IMR-90 (cell line): ENCODE measurements around the gene FAHD2A. TPM values are rescaled to one million over a fixed set of nuclear protein-coding genes. Genes with fewer than 3 reads are reported as not detected.

Source experiments
- ATAC-seq: fragments of 200-7000 bp; cut with Tn5 transposase; 2 replicates; pipeline ENCODE4 v1.9.1; 2020; ENCODE audit warnings: low read depth, mild to moderate bottlenecking, moderate library complexity
- BruUV-seq: library from RNA; stranded (reverse); fragments of 400-500 nt; replicated peaks from 2 replicates; lab custom pipeline; 2021; lab: Mats Ljungman, UMichigan
- CTCF ChIA-PET: fragments of 300-600 bp; formaldehyde crosslinking; extraction: SDS; loops from one replicate; lab custom pipeline; 2021; ENCODE audit warnings: antibody characterized with exemption; lab: Yijun Ruan, JAX
- POLR2A ChIA-PET: fragments of 300-600 bp; sonication (Branson Sonifier 250); formaldehyde crosslinking; loops from one replicate; lab custom pipeline; 2022; ENCODE audit warnings: antibody characterized with exemption; ENCODE audit not compliant: unreplicated experiment; lab: Charles Lee
- DNase-seq: peaks from one replicate; pipeline ENCODE4 v3.0.0; 2013
- H2AFZ ChIP-seq: replicated peaks from 2 replicates; pipeline ENCODE3; 2013; ENCODE audit warnings: low read length, mild to moderate bottlenecking; ENCODE audit not compliant: poor library complexity
- H2AK5ac ChIP-seq: 2 replicates; pipeline ENCODE4 v1.6.1; 2013; ENCODE audit warnings: low read depth, low read length, inconsistent platforms
- H2AK9ac ChIP-seq: replicated peaks from 2 replicates; pipeline ENCODE3; 2013; ENCODE audit warnings: mild to moderate bottlenecking, low read depth, low read length, moderate library complexity; ENCODE audit not compliant: poor library complexity
- H2BK120ac ChIP-seq: 2 replicates; pipeline ENCODE4 v1.6.1; 2013; ENCODE audit warnings: low read depth, low read length, inconsistent platforms
- H2BK15ac ChIP-seq: 3 replicates; pipeline ENCODE4 v1.6.1; 2013; ENCODE audit warnings: low read depth, low read length, inconsistent platforms
- H2BK20ac ChIP-seq: 2 replicates; pipeline ENCODE4 v1.6.1; 2013; ENCODE audit warnings: low read depth, mild to moderate bottlenecking, inconsistent platforms, low read length, moderate library complexity
- H2BK5ac ChIP-seq: 2 replicates; pipeline ENCODE4 v1.6.1; 2013; ENCODE audit warnings: mild to moderate bottlenecking, low read depth, low read length, inconsistent platforms; ENCODE audit not compliant: poor library complexity, severe bottlenecking
- H3K14ac ChIP-seq: replicated peaks from 2 replicates; pipeline ENCODE4 v1.6.1; 2013; ENCODE audit warnings: low read depth, low read length, inconsistent platforms
- H3K18ac ChIP-seq: 2 replicates; pipeline ENCODE4 v1.6.1; 2013; ENCODE audit warnings: low read depth, low read length, control low read depth
- H3K23ac ChIP-seq: 2 replicates; pipeline ENCODE4 v1.6.1; 2013; ENCODE audit warnings: low read depth, low read length, inconsistent platforms
- H3K27ac ChIP-seq: 2 replicates; pipeline ENCODE4 v1.5.1; 2013; ENCODE audit warnings: mild to moderate bottlenecking, control low read depth, low read length; ENCODE audit not compliant: insufficient read depth
- H3K27me3 ChIP-seq: 2 replicates; pipeline ENCODE4 v1.6.1; 2013; ENCODE audit warnings: low read length; ENCODE audit not compliant: control insufficient read depth, insufficient read depth
- H3K36me3 ChIP-seq: 2 replicates; pipeline ENCODE4 v1.6.1; 2013; ENCODE audit warnings: low read length, mixed read lengths; ENCODE audit not compliant: control insufficient read depth, insufficient read depth
- H3K4ac ChIP-seq: 2 replicates; pipeline ENCODE4 v1.6.1; 2013; ENCODE audit warnings: low read depth, low read length, inconsistent platforms
- H3K4me1 ChIP-seq: 2 replicates; pipeline ENCODE4 v1.6.1; 2013; ENCODE audit warnings: low read length, mixed read lengths; ENCODE audit not compliant: control insufficient read depth, insufficient read depth
- H3K4me2 ChIP-seq: 2 replicates; pipeline ENCODE4 v1.6.1; 2013; ENCODE audit warnings: low read depth, mild to moderate bottlenecking, control low read depth, low read length, moderate library complexity
- H3K4me3 ChIP-seq: 2 replicates; pipeline ENCODE4 v1.5.1; 2013; ENCODE audit warnings: low read depth, mild to moderate bottlenecking, control low read depth, low read length, moderate library complexity; ENCODE audit not compliant: insufficient read depth
- H3K56ac ChIP-seq: 2 replicates; pipeline ENCODE4 v1.6.1; 2013; ENCODE audit warnings: low read length, inconsistent platforms; ENCODE audit not compliant: insufficient read depth; ENCODE audit errors: extremely low read depth
- H3K79me1 ChIP-seq, 2 experiments: 2 replicates each; pipeline ENCODE4 v1.6.1; 2013; ENCODE audit warnings: low read length in 2 of 2, inconsistent platforms in 1 of 2, low read depth in 1 of 2
- H3K9ac ChIP-seq: 2 replicates; pipeline ENCODE4 v1.6.1; 2013; ENCODE audit warnings: low read depth, low read length, control low read depth
- H3K9me1 ChIP-seq: 2 replicates; pipeline ENCODE4 v1.6.1; 2013; ENCODE audit warnings: low read length, inconsistent platforms; ENCODE audit not compliant: insufficient read depth
- H3K9me3 ChIP-seq: 2 replicates; pipeline ENCODE4 v1.6.1; 2013; ENCODE audit warnings: low read length; ENCODE audit not compliant: control insufficient read depth, insufficient read depth
- H4K20me1 ChIP-seq: 2 replicates; pipeline ENCODE4 v1.6.1; 2013; ENCODE audit warnings: low read length, inconsistent platforms; ENCODE audit not compliant: insufficient read depth
- H4K5ac ChIP-seq: 2 replicates; pipeline ENCODE4 v1.6.1; 2013; ENCODE audit warnings: mild to moderate bottlenecking, low read depth, low read length, control low read depth
- H4K8ac ChIP-seq, 2 experiments: 2 replicates each; pipeline ENCODE4 v1.6.1; 2013; ENCODE audit warnings: low read depth in 2 of 2, low read length in 2 of 2, control low read depth in 1 of 2, inconsistent platforms in 1 of 2
- H4K91ac ChIP-seq: 2 replicates; pipeline ENCODE4 v1.6.1; 2013; ENCODE audit warnings: low read depth, low read length, inconsistent platforms; ENCODE audit not compliant: insufficient read depth
- CTCF ChIP-seq: conservative IDR thresholded peaks from 2 replicates; pipeline ENCODE4 v1.5.1; 2012; ENCODE audit warnings: mild to moderate bottlenecking, low read depth, low read length, improper control_type of control experiment
- FOS ChIP-seq: fragments of 150-350 bp; IDR thresholded peaks from 2 replicates; pipeline ENCODE4 v1.6.1; 2016; ENCODE audit warnings: low read depth, low read length
- SMC3 ChIP-seq: fragments of 150-350 bp; IDR thresholded peaks from 2 replicates; pipeline ENCODE4 v1.6.1; 2016; ENCODE audit warnings: low read depth, mild to moderate bottlenecking, antibody characterized with exemption, low read length, moderate library complexity
- WGBS, 2 experiments: methylation state at CpG; one replicate each; pipeline versions ENCODE4 v1.1.5 to v1.1.7; 2013; ENCODE audit warnings: missing lambda C conversion rate in 2 of 2; ENCODE audit not compliant: insufficient read length in 1 of 2; ENCODE audit errors: extremely low coverage in 2 of 2; 5-methylcytosine and 5-hydroxymethylcytosine counted together
- dilution Hi-C: fragments of 300-500 bp; cut with HindIII; formaldehyde crosslinking; loops from one replicate; pipeline ENCODE4 v1.14.3; 2018; ENCODE audit warnings: low sequenced_read_pairs; ENCODE audit not compliant: unreplicated experiment
- in situ Hi-C: fragments of 300-500 bp; cut with MboI; formaldehyde crosslinking; loops from 3 replicates; pipeline ENCODE4 v1.14.3; 2019; ENCODE audit warnings: low sequenced_read_pairs, inconsistent platforms, mixed read lengths
- intact Hi-C: fragments of 100-400 bp; cut with micrococcal nuclease; formaldehyde crosslinking; loops from 2 replicates; pipeline ENCODE4 v1.10.0; 2022
- polyA plus RNA-seq, 3 experiments: library from polyadenylated mRNA; depleted of rRNA; stranded (reverse); fragments of >200 nt; gene quantifications; 2 replicates each; pipeline ENCODE4 v1.2.3, GENCODE V29; 2012; ENCODE audit warnings: low replicate concordance in 1 of 3
- total RNA-seq: library from RNA; depleted of rRNA; stranded (reverse); fragments of >200 nt; gene quantifications from 2 replicates; pipeline ENCODE4 v1.2.3, GENCODE V29; 2012

Gene FAHD2A
- total and polyA plus RNA-seq, 2 of the 4 experiments (the other 2 are of a cell fraction), result 35.1 to 36.2 TPM

GRCh38 chr2:95381212-95382191, 21.0 kb upstream of the FAHD2A start:
- POLR2A ChIA-PET, result no interaction called here
- TF ChIP-seq SMC3, result no peak
- TF ChIP-seq CTCF, result no peak
- no peak for TF ChIP-seq FOS

More at GRCh38 chr2:95381212-95382191, 21.0 kb upstream of the FAHD2A start:
- DNase-seq (no peak), ATAC-seq (no peak)
- no peak overlapping the region for H2BK15ac ChIP-seq
- H3K4me3 ChIP-seq, result no peak overlapping the region
- H3K4ac ChIP-seq, result no peak overlapping the region
- H3K14ac ChIP-seq, result no peak overlapping the region
- H3K9me1 ChIP-seq, result no peaks in the 10 kb centered on the region; the same call in 1 of the 2 replicates
- H4K20me1 ChIP-seq, result no peaks in the 10 kb centered on the region
- no peak overlapping the region for H2AFZ ChIP-seq
- H3K36me3 ChIP-seq, result no peaks in the 10 kb centered on the region; the same call in 1 of the 2 replicates
- H3K27me3 ChIP-seq, result peaks cover 3% of the 10 kb centered on the region
- CTCF ChIA-PET, result no interaction called here
- in situ Hi-C loops, result no loop called here
- no peak overlapping the region for H3K56ac ChIP-seq
- no peak overlapping the region for H3K9ac ChIP-seq
- no peak overlapping the region for H3K23ac ChIP-seq
- no peak overlapping the region for H3K4me2 ChIP-seq
- no peak overlapping the region for H2AK9ac ChIP-seq
- no peak overlapping the region for H2BK120ac ChIP-seq
- H2AK5ac ChIP-seq, result no peak overlapping the region
- BruUV-seq, result no TSS peak
- no peak overlapping the region for H4K91ac ChIP-seq
- no peak overlapping the region for H4K8ac ChIP-seq
- H2BK5ac ChIP-seq, result no peak overlapping the region
- intact Hi-C loops, result no loop called here
- no peaks in the 10 kb centered on the region for H3K9me3 ChIP-seq
- no peak overlapping the region for H3K18ac ChIP-seq
- 81% methylated on average over 6 of the region's 22 CpGs; no CpG with 5 or more reads in 1 of the 2 experiments for WGBS, 2 experiments
- H3K27ac ChIP-seq, result no peak overlapping the region
- H3K4me1 ChIP-seq, result no peaks in the 10 kb centered on the region
- dilution Hi-C loops, result no loop called here
- no peak overlapping the region for H4K5ac ChIP-seq
- no peaks in the 10 kb centered on the region for H3K79me1 ChIP-seq
- no peak overlapping the region for H2BK20ac ChIP-seq
